Effector memory CD4-positive, alpha-beta T cell (primary cell): ENCODE results near the gene DDA1.
A peak's percentile ranks its signal among the peaks of the same experiment; 100 is the strongest.

Experiments
- DNase-seq, 3 donors: peaks; one replicate each; pipeline ENCODE4 v3.0.0-alpha.2; 2020
- H3K27ac ChIP-seq: 2 replicates; pipeline ENCODE4 v1.7.0; 2013; ENCODE audit warnings: mild to moderate bottlenecking, low read length, moderate library complexity; ENCODE audit not compliant: insufficient read depth, poor library complexity, severe bottlenecking
- H3K27me3 ChIP-seq: replicated peaks from 2 replicates; pipeline ENCODE4 v1.7.0; 2013; ENCODE audit warnings: mild to moderate bottlenecking, low read length; ENCODE audit not compliant: insufficient read depth, control insufficient read depth, poor library complexity, severe bottlenecking
- H3K36me3 ChIP-seq: 2 replicates; pipeline ENCODE4 v1.7.0; 2013; ENCODE audit warnings: mild to moderate bottlenecking, low read length, moderate library complexity; ENCODE audit not compliant: control insufficient read depth, insufficient read depth
- H3K4me1 ChIP-seq: 2 replicates; pipeline ENCODE4 v1.7.0; 2013; ENCODE audit warnings: low read length, mild to moderate bottlenecking; ENCODE audit not compliant: control insufficient read depth, insufficient read depth, poor library complexity, severe bottlenecking
- H3K4me3 ChIP-seq: 2 replicates; pipeline ENCODE4 v1.7.0; 2013; ENCODE audit warnings: low read length, low read depth, mild to moderate bottlenecking; ENCODE audit not compliant: insufficient read depth, poor library complexity, severe bottlenecking
- H3K9me3 ChIP-seq: 2 replicates; pipeline ENCODE4 v1.7.0; 2013; ENCODE audit warnings: mild to moderate bottlenecking, low read length, moderate library complexity; ENCODE audit not compliant: control insufficient read depth

DDA1 gene

DNA sequence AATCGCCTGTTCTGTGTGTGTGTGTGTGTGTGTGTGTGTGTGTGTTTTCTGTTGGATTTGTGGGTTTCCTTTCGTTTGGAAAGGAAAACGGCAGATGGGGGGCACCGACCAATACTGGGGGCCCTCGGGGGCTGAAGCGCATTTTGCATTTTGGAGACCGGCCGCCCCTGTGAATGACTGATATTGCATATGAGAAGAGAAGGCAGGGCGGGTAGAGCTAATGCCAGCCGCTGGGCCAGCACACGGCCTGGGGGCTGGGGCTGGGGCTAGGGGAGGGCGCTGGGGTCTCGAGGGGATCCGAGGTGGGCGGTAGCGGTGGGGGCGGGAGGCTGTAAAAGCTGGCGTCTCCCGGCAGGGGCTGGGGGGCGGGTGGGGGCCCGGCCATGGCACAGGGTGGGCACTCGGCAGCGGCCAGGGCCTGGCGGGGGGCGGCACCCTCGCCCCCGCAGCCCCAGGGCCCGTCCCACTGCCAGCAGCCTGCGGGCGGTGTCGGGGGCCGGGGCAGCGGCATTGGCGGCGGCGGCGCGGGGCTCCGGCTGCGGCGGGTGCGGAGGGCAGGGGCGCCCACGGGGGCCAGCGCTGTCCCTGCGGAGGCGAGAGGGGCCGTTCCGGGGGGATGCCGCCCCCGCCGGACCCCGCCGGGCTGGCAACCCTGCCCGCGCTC is 14.1 kb downstream of the DDA1 start:
- Histone ChIP-seq H3K27ac (no peak overlapping the region), H3K4me1 (peaks cover 6% of the 10 kb centered on the region), H3K9me3 (no peaks in the 10 kb centered on the region), H3K36me3 (peaks cover 24% of the 10 kb centered on the region), H3K4me3 (no peak overlapping the region), H3K27me3 (no peaks in the 10 kb centered on the region)
- no peak for DNase-seq

DNA sequence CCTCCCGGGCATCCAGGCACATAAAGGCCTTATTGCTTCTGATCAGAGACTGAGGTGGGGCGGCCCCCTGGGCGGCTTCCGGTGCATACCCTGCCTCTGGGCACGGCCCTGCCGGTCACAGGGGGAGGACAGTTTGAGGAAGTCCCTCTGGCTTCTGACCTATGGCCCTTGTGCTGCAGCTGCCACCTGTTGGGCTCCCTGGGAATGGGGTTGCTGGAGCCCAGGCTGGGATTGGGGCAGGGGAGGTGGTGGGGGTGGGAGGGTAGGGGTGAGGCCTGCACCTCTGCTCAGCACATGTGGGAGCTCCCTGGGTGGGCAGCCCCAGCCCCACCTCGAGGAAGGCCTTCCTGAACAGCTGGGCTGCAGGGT is 14.6 kb downstream of the DDA1 start:
- DNase-seq = no peak
- Histone ChIP-seq H3K27me3 (no peaks in the 10 kb centered on the region), H3K27ac (no peak overlapping the region), H3K9me3 (no peaks in the 10 kb centered on the region), H3K4me1 (peaks cover 9% of the 10 kb centered on the region), H3K36me3 (peaks cover 21% of the 10 kb centered on the region), H3K4me3 (no peak overlapping the region)

DNA sequence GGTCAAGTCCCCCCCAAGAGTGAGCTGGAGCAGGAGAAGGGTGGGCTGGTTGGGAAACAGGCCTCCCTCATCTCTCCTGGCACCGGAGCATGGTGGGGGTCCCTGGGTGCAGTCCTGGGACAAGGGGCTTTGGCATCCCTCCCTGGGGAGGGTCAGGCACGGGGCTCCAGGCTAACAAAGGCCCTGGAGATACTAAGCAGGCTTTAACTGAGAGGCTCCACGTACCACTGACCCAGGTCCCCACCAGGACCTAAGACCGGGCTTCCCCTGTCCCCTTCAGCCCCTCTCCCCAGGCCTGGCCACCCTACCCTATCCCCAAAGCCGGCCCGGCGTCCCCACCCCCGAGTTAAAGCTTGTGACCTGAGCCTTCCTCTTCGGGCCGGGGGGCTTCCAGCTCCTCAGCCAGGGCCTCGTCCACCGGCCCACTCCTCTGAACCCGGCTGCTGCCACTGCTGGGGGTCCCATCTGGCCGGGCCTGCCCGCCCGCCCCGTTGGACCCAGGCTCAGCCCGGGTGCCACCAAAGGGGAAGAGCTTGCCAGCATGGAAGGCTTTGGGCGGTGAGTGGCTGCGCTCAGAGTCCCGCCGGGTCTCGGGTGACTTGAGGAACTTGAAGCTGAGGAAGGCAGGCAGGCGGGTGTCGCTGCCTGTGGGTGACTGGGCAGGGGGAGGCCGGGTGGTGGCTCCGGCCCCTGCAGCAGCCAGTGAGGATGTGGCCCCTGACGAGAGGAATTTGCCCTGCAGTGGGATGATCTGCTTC is 15.2 kb downstream of the DDA1 start:
- Histone ChIP-seq H3K27ac (no peak overlapping the region), H3K36me3 (peaks cover 15% of the 10 kb centered on the region), H3K9me3 (no peaks in the 10 kb centered on the region), H3K27me3 (no peaks in the 10 kb centered on the region), H3K4me3 (no peak overlapping the region), H3K4me1 (peaks cover 14% of the 10 kb centered on the region)
- DNase-seq = no peak

DNA sequence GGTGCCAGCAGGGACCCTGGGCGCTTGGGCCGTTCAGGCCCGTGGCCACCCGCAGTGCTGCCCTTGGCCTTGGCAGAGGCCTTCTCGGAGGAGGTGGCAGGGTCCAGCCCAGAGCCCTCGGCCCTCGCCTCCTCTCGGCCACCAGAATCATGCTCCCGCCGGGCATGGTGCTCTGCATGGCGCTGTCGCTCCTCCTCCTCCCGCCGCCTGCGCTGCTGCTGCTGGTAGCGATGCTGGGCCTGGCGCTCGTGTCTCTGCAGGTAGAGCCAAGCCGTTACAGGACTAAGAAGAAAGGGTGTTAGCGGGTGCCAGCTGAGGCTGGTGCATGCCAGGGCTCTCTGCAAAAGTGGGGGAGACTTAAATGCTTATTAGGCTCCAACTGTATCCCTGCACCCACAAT is 15.8 kb downstream of the DDA1 start:
- no peaks in the 10 kb centered on the region for H3K27me3 ChIP-seq
- no peak overlapping the region for H3K27ac ChIP-seq
- DNase-seq = no peak
- H3K36me3 ChIP-seq = peaks cover 9% of the 10 kb centered on the region
- peaks cover 15% of the 10 kb centered on the region for H3K4me1 ChIP-seq
- no peak overlapping the region for H3K4me3 ChIP-seq
- H3K9me3 ChIP-seq = no peaks in the 10 kb centered on the region

DNA sequence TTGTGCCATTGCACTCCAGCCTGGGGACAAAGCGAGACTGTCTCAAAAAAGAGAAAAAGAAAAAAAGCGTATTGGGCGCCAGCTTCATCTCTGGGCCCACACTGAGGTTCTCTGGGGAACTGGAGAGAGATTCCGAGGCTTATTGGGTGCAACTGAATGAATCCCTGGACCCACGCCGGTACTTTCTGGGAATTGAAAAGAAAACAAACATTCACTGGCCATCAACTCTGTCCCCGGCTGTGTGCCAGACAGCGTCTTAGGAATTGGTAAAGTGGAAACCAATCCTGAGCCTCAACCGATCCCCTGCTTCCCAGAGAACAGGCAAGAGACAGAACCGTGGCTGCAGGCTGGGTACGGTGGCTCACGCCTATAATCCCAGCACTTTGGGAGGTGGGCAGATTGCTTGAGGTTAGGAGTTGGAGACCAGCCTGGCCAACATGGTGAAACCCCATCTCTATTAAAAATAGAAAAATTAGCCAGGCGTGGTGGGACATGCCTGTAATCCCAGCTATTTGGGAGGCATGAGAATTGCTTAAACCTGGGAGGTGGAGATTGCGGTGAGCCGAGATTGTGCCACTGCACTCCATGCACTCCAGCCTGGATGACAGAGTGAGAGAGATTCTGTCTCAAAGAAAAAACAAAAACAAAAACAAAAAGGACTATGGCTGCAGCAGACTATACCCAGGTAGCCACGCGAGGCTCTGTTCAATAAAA is 16.7 kb downstream of the DDA1 start:
- no peaks in the 10 kb centered on the region for H3K27me3 ChIP-seq
- no peak for DNase-seq
- H3K4me1 ChIP-seq = peaks cover 15% of the 10 kb centered on the region
- no peak overlapping the region for H3K27ac ChIP-seq
- no peaks in the 10 kb centered on the region for H3K9me3 ChIP-seq
- H3K36me3 ChIP-seq = no peaks in the 10 kb centered on the region
- H3K4me3 ChIP-seq = no peak overlapping the region

DNA sequence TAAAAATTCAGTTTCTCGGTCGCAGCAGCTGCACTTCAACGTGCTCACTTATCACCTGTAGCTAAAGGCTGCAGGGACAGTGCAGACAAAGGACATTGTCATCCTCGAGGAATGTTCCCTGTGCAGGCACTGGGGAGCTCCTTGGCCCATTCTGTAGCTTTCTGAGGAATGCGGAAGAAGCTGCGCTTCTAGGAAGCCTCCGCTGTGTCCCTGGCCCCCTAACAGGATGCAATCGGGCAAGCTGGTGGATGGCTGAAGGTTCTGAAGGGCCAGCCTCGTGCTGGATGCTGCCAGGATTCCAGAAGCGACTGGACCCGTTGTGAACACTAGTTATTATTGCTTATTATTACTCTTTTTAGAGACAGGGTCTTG is 17.2 kb downstream of the DDA1 start:
- Histone ChIP-seq H3K4me1 (peaks cover 15% of the 10 kb centered on the region), H3K27ac (no peak overlapping the region), H3K4me3 (no peak overlapping the region), H3K36me3 (no peaks in the 10 kb centered on the region), H3K27me3 (no peaks in the 10 kb centered on the region), H3K9me3 (no peaks in the 10 kb centered on the region)
- no peak for DNase-seq

DNA sequence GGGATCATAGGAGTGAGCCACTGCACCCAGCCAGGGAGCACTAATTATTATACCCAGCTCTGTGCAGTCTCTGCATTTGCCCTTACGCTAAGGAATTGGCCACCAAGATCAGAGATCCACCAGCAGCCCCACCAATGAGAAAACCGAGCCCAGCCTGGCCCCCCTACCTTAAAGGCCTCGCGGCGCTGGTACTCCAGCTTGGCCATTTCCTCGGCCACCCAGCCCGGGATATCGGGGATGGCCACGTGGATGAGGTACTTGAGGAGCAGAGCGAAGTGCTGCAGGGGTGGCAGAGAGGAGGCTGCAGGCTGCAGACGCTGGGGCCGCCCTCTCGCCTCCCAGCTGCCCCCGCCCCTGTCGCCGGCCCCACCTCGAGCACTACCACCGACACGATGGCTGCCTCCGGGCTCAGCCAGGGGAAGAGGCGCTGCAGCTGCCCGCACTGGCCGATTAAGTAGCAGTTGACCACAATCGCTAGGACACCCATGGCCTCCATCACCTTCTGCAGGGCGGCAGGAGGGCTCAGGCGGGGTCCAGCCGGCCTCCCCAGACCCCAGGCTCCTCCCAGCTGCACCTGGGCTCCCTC is 17.8 kb downstream of the DDA1 start:
- Histone ChIP-seq H3K4me1 (peaks cover 15% of the 10 kb centered on the region), H3K27ac (no peak overlapping the region), H3K9me3 (no peaks in the 10 kb centered on the region), H3K4me3 (no peak overlapping the region), H3K27me3 (no peaks in the 10 kb centered on the region), H3K36me3 (no peaks in the 10 kb centered on the region)
- DNase-seq = no peak

DNA sequence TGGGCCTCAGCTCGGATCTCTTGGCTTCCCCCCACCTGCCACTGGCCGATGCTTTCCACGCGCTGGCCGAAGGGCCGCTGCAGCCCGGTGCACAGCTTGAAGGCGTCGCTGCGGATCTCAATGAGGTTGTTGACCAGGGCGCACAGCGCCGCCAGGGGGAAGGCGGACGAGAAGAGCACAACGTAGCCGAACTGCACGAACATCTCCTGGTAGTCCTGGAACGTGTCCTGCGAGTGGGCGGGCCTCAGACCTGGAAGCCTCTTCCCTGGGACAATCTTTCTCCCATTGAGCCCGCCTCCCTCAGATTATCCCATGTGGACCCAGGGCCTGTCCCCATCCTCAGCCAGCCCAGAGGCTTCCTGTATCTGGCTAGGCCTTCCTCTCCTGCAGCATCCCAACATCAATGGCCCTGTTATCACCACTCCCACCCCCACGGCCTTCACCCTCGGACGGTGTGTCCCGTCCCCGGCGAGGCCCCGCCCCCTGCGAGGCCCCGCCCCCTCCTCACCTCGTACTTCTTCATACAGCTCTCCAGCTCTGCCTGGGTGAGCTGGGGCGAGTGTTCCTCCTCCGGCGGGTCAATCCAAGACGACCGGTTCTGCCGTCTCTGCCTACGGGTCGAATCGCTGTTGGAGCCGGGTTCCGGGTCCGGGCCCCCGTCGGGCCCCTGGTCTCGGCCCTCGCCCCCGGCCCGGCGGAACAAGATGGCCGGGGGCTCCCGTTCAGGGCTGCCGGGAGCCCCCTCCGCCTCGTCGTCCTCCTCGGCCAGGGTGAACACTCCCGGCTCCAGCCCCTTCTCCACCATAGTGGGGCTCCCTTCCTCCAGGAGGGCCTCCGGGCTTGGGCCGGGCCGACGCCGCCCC is 18.5 kb downstream of the DDA1 start:
- Histone ChIP-seq H3K27ac (peak overlapping the region; percentile 68), H3K9me3 (no peaks in the 10 kb centered on the region), H3K4me1 (peaks cover 15% of the 10 kb centered on the region), H3K27me3 (no peaks in the 10 kb centered on the region), H3K36me3 (no peaks in the 10 kb centered on the region), H3K4me3 (peak overlapping the region; percentile 65)
- peak; percentile 41 to 52 (median 43) for DNase-seq

DNA sequence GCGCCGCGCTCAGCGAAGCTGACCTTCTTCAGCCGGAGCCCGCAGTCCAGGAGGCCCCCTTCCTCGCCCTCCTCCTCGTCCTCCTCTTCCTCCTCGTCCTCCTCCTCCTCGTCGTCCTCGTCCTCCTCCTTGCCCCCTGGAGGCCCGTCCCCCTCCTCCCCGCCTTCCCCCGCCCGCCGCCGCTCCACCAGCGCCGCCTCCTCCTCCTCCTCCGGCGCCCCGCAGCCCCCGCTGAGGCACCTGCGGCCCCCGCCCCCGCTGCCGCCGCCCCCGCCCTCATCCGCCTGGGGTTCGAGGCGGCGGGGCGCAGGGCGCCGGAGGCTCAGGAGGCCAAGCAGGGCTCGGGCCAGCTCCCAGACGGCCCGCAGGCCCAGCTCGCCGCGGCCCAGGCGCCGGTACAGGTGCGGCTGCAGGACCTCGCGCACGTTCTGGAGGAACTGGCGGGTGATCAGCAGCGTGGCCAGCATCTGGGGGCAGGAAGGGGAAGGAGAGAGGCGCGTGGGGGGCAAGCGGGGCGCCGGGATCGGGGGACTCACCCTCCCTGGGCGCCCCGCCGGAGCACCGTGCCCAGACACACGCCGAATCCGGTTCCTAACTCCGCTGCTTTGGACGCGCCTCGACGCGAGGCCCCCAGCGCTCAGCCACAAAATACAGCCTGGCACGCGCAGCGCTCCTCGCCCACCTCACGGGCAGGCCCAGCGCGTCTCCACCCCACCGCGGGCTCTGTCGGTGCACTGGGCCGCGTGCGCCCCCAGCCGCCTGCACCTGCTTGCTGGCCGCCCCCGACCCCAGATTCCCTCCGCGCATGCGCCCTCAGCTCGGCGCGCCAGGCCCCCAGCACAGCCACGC is 19.4 kb downstream of the DDA1 start:
- DNase-seq = peak in 2 of 3 donors; percentile 11 to 26
- Histone ChIP-seq H3K4me3 (peak overlapping the region; percentile 65), H3K36me3 (no peaks in the 10 kb centered on the region), H3K27me3 (no peaks in the 10 kb centered on the region), H3K9me3 (no peaks in the 10 kb centered on the region), H3K27ac (peak overlapping the region; percentile 68), H3K4me1 (peaks cover 15% of the 10 kb centered on the region)
